Esophagus muscularis mucosa (tissue), 4 donors: ENCODE results near the gene UBE4A. TPM values are rescaled to one million over a fixed set of nuclear protein-coding genes. Genes with fewer than 3 reads are reported as not detected.

Experiments
- DNase-seq: peaks from one replicate; pipeline ENCODE4 v3.0.0-alpha.2; 2017; ENCODE audit errors: extremely low spot score
- H3K27ac ChIP-seq, 4 donors: fragments of 200-600 bp; sonication (generic); replicated peaks in 1 of 4; 1 replicate in 3 of 4; 2 replicates in 1 of 4; pipeline ENCODE4 v1.5.1; 2016 to 2019; ENCODE audit warnings: mild to moderate bottlenecking in 1 of 4
- H3K27me3 ChIP-seq, 4 donors: fragments of 200-600 bp; sonication (generic); one replicate each; pipeline versions ENCODE4 v1.5.1 to v1.6.0; 2016 to 2019
- H3K36me3 ChIP-seq, 4 donors: fragments of 200-600 bp; sonication (generic); one replicate each; pipeline ENCODE4 v1.5.1; 2016 to 2019
- H3K4me1 ChIP-seq, 4 donors: fragments of 200-600 bp; sonication (generic); one replicate each; pipeline ENCODE4 v1.5.1; 2016 to 2019
- H3K4me3 ChIP-seq, 4 donors: fragments of 200-600 bp; sonication (generic); 1 replicate in 2 of 4; 2 replicates in 2 of 4; pipeline ENCODE4 v1.5.1; 2016 to 2019; ENCODE audit warnings: mild to moderate bottlenecking in 4 of 4, moderate library complexity in 1 of 4
- H3K9me3 ChIP-seq, 4 donors: fragments of 200-600 bp; sonication (generic); 1 replicate in 3 of 4; 2 replicates in 1 of 4; pipeline ENCODE4 v1.5.1; 2016 to 2019
- CTCF ChIP-seq, 3 experiments: fragments of 200-600 bp in 2 of 3; fragments of 450-650 bp in 1 of 3; sonication (generic) in 2 of 3; IDR thresholded peaks; one replicate each; pipeline ENCODE4 v1.5.1; 2017 to 2019; ENCODE audit warnings: antibody characterized with exemption in 3 of 3, mild to moderate bottlenecking in 2 of 3, moderate library complexity in 1 of 3
- EP300 ChIP-seq: sonication (generic); formaldehyde crosslinking; IDR thresholded peaks from one replicate; pipeline ENCODE4 v1.6.1; 2017; ENCODE audit warnings: antibody characterized with exemption
- POLR2A ChIP-seq: fragments of 450-650 bp; IDR thresholded peaks from one replicate; pipeline ENCODE4 v1.6.1; 2017; ENCODE audit warnings: antibody characterized with exemption, moderate library complexity, mild to moderate bottlenecking, low read depth
- POLR2AphosphoS5 ChIP-seq, 2 donors: sonication (generic); formaldehyde crosslinking; IDR thresholded peaks; one replicate each; pipeline ENCODE4 v1.6.1; 2017; ENCODE audit warnings: antibody characterized with exemption in 2 of 2
- WGBS: methylation state at CpG from one replicate; pipeline ENCODE4 v1.1.5; 2018; 5-methylcytosine and 5-hydroxymethylcytosine counted together
- intact Hi-C: fragments of 100-400 bp; cut with DNase I; formaldehyde crosslinking; loops from one replicate; pipeline ENCODE4 v1.15.1; 2023
- total RNA-seq, 4 donors: library from RNA; depleted of rRNA; stranded (reverse); fragments of >200 nt; gene quantifications; one replicate each; pipeline versions ENCODE4 v1.1.0 to v1.2.1, GENCODE V29; 2016

Gene UBE4A
- total RNA-seq, 4 donors from 2014 or later, result 32.0 to 40.8 (median 36.6) TPM

DNA sequence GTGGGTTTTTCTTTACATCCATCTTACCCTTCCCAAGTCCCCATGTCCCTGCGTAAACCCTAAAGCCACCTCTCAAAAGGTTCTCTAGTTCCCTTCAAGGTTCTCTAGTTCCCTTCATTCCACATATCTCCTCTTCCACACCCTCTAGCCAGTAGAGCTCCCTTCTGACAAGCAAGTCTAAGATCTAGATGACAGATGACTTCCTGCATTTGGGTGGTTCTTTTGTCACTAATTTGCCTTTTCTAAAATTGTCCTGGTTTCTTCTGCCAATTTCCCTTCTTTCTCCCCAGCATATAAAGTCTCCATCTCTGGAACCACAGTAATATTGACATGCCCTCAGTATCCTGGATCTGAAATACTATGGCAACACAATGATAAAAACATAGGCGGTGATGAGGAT, 47.1 kb upstream of the UBE4A start:
- Histone ChIP-seq H3K36me3 (no peaks in the 10 kb centered on the region), H3K27me3 (peaks cover 0 to 50% (median 6%) of the 10 kb centered on the region in 4 donors), H3K9me3 (no peaks in the 10 kb centered on the region), H3K4me1 (peaks cover 3 to 22% (median 19%) of the 10 kb centered on the region in 4 donors), H3K4me3 (no peak overlapping the region), H3K27ac (no peak overlapping the region)
- TF ChIP-seq POLR2A (no peak), POLR2AphosphoS5 (IDR thresholded peaks at IDR 0.05) (no peak), CTCF (IDR thresholded peaks at IDR 0.05) (no peak), EP300 (no peak)
- intact Hi-C loops, result no loop called here
- peak; percentile 8 for DNase-seq
- 85% methylated on average over 2 of the region's 2 CpGs for WGBS

GRCh38 chr11:118313242-118313641, 46.2 kb upstream of the UBE4A start:
- 63% methylated on average over 4 of the region's 4 CpGs for WGBS
- intact Hi-C loops, result no loop called here
- H3K4me1 ChIP-seq, result peaks cover 3 to 22% (median 19%) of the 10 kb centered on the region in 4 donors
- no peak overlapping the region for H3K4me3 ChIP-seq
- H3K27ac ChIP-seq, result no peak overlapping the region
- no peak for DNase-seq
- H3K36me3 ChIP-seq, result no peaks in the 10 kb centered on the region
- H3K9me3 ChIP-seq, result no peaks in the 10 kb centered on the region
- TF ChIP-seq CTCF (IDR thresholded peaks at IDR 0.05), result no peak
- no peak for TF ChIP-seq POLR2AphosphoS5 (IDR thresholded peaks at IDR 0.05)
- no peak for TF ChIP-seq POLR2A
- TF ChIP-seq EP300, result no peak
- H3K27me3 ChIP-seq, result peaks cover 0 to 50% (median 6%) of the 10 kb centered on the region in 4 donors

DNA sequence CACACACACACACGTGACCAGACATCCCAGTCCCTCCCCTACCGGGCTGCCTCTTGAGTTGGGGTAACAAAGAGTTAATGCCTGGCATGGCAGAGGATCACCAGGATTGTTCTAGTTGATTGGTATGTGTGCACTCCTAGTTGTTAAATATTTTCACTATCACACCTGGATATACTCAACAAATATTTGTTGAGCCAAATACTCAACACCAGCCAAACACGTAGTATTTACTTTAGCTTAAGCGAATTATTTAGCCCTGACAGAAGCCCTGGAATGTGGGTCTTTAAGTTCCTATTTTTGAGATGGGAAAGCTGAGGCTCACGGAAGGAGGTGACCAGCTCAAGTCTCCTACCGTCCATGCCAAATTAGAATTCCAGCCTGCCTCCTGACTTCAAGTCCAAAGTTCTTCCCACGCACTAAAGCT, 44.4 kb upstream of the UBE4A start:
- intact Hi-C loops, result no loop called here
- no peaks in the 10 kb centered on the region for H3K9me3 ChIP-seq
- DNase-seq, result no peak
- H3K27ac ChIP-seq, result no peak overlapping the region
- TF ChIP-seq EP300 (no peak), POLR2A (no peak), POLR2AphosphoS5 (IDR thresholded peaks at IDR 0.05) (no peak), CTCF (IDR thresholded peaks at IDR 0.05) (no peak)
- peaks cover 0 to 50% (median 6%) of the 10 kb centered on the region in 4 donors for H3K27me3 ChIP-seq
- H3K4me1 ChIP-seq, result peaks cover 3 to 22% (median 19%) of the 10 kb centered on the region in 4 donors
- no peak overlapping the region for H3K4me3 ChIP-seq
- WGBS, result 59% methylated on average over 7 of the region's 7 CpGs
- no peaks in the 10 kb centered on the region for H3K36me3 ChIP-seq

GRCh38 chr11:118318124-118318523, 41.3 kb upstream of the UBE4A start:
- Histone ChIP-seq H3K4me1 (peaks cover 3 to 22% (median 19%) of the 10 kb centered on the region in 4 donors), H3K9me3 (no peaks in the 10 kb centered on the region), H3K36me3 (no peaks in the 10 kb centered on the region), H3K27ac (no peak overlapping the region), H3K4me3 (no peak overlapping the region), H3K27me3 (peaks cover 0 to 46% (median 6%) of the 10 kb centered on the region in 4 donors)
- intact Hi-C loops, result no loop called here
- WGBS, result 90% methylated on average over 4 of the region's 4 CpGs
- TF ChIP-seq CTCF (IDR thresholded peaks at IDR 0.05), result no peak
- no peak for TF ChIP-seq POLR2A
- no peak for TF ChIP-seq POLR2AphosphoS5 (IDR thresholded peaks at IDR 0.05)
- no peak for TF ChIP-seq EP300
- DNase-seq, result no peak
